Measurements from ENCODE around the gene CNDP1. TPM values are rescaled to one million over a fixed set of nuclear protein-coding genes. Genes with fewer than 3 reads are reported as not detected.

Gene CNDP1
- total and polyA plus RNA-seq, 2 donors (not counting 1 experiment from before 2014, with no cell fraction given): 0.19 to 0.57 TPM

GRCh38 chr18:74528478-74528877 lies 5.8 kb upstream of the CNDP1 start:
- no peaks in the 10 kb centered on the region for H4K20me1 ChIP-seq (ENCODE audit: control insufficient read depth, insufficient read depth, low read length, poor library complexity, severe bottlenecking)
- no peak overlapping the region for H3K27ac ChIP-seq (ENCODE audit: low read length in 2 of 2)
- WGBS (ENCODE audit: insufficient coverage): no CpG with 5 or more reads among the region's 1 CpG
- no peaks in the 10 kb centered on the region for H3K9me3 ChIP-seq (ENCODE audit: control extremely low read depth in 1 of 3, control insufficient read depth in 2 of 3, insufficient read depth in 1 of 3, low read length in 2 of 3)
- H3K36me3 ChIP-seq (replicated peaks in 1 of 2; ENCODE audit: control extremely low read depth in 1 of 2, control insufficient read depth in 1 of 2, extremely low read depth in 1 of 2, insufficient read depth in 2 of 2, low read length in 1 of 2): no peaks in the 10 kb centered on the region
- Mint-ChIP-seq H3K4me1 (no peaks in the 10 kb centered on the region), H3K4me3 (no peak overlapping the region), H3K27ac (no peak overlapping the region), H3K27me3 (peaks cover under 1% of the 10 kb centered on the region), H3K9me3 (ENCODE audit: insufficient read depth) (no peaks in the 10 kb centered on the region)
- H3K79me2 ChIP-seq (ENCODE audit: control insufficient read depth, insufficient read depth, low read length): no peaks in the 10 kb centered on the region
- TF ChIP-seq CTCF (IDR thresholded peaks at IDR 0.05) (no peak), EZH2 (IDR thresholded peaks at IDR 0.05; ENCODE audit: borderline replicate concordance, insufficient read depth, low read depth, low read length, poor library complexity, severe bottlenecking) (no peak)
- H3K4me3 ChIP-seq (ENCODE audit: control extremely low read depth in 1 of 5, extremely low read depth in 1 of 5, insufficient read depth in 1 of 5, low read depth in 2 of 5, low read length in 4 of 5): no peak overlapping the region
- POLR2A ChIA-PET: no interaction called here
- no peak overlapping the region for H3K4me2 ChIP-seq (replicated peaks; ENCODE audit: low read depth, low read length, poor library complexity, severe bottlenecking)
- ATAC-seq (ENCODE audit: low read depth) (no peak), DNase-seq (no peak)
- no peak overlapping the region for H2AFZ ChIP-seq (ENCODE audit: insufficient read depth, low read depth, low read length, poor library complexity, severe bottlenecking)
- H3K27me3 ChIP-seq (replicated peaks in 1 of 4; ENCODE audit: control extremely low read depth in 1 of 4, control insufficient read depth in 3 of 4, insufficient read depth in 4 of 4, low read length in 3 of 4): no peaks in the 10 kb centered on the region
- H3K9ac ChIP-seq (ENCODE audit: low read length): no peak overlapping the region
- no peaks in the 10 kb centered on the region for H3K4me1 ChIP-seq (ENCODE audit: control insufficient read depth in 2 of 2, insufficient read depth in 2 of 2, low read length in 2 of 2)
- CTCF ChIA-PET: no interaction called here
- intact Hi-C loops (cut with micrococcal nuclease): no loop called here

DNA sequence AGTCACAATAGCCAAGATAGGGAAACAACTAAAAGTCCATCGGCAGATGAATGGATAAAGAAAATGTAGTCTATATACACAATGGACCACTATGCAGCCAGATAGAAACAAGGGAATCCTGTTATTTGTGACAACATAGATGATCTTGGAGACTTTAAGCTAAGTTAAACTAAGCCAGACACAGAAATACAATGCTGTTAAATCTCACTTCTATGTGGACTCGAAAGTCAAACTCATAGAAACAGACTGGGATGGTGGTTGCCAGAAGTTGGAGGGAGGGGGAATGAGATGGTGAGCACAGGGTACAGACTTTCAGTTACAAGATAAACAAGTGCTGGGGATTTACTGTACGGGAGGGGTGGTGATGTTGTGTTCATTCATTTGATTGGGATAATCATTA lies 5.4 kb upstream of the CNDP1 start:
- H3K4me2 ChIP-seq (replicated peaks; ENCODE audit: low read depth, low read length, poor library complexity, severe bottlenecking): no peak overlapping the region
- no peak overlapping the region for H2AFZ ChIP-seq (ENCODE audit: insufficient read depth, low read depth, low read length, poor library complexity, severe bottlenecking)
- no peaks in the 10 kb centered on the region for H3K79me2 ChIP-seq (ENCODE audit: control insufficient read depth, insufficient read depth, low read length)
- H3K27ac Mint-ChIP-seq: no peak overlapping the region
- H3K4me1 Mint-ChIP-seq: no peaks in the 10 kb centered on the region
- no peak for TF ChIP-seq CTCF (IDR thresholded peaks at IDR 0.05)
- no peak for TF ChIP-seq EZH2 (IDR thresholded peaks at IDR 0.05; ENCODE audit: borderline replicate concordance, insufficient read depth, low read depth, low read length, poor library complexity, severe bottlenecking)
- intact Hi-C loops (cut with micrococcal nuclease): no loop called here
- H3K9ac ChIP-seq (ENCODE audit: low read length): no peak overlapping the region
- peaks cover 3% of the 10 kb centered on the region for H3K27me3 Mint-ChIP-seq
- ATAC-seq (ENCODE audit: low read depth) (no peak), DNase-seq (no peak)
- WGBS (ENCODE audit: insufficient coverage): no CpG with 5 or more reads among the region's 3 CpGs
- H4K20me1 ChIP-seq (ENCODE audit: control insufficient read depth, insufficient read depth, low read length, poor library complexity, severe bottlenecking): no peaks in the 10 kb centered on the region
- POLR2A ChIA-PET: no interaction called here
- H3K9me3 ChIP-seq (ENCODE audit: control extremely low read depth in 1 of 3, control insufficient read depth in 2 of 3, insufficient read depth in 1 of 3, low read length in 2 of 3): no peaks in the 10 kb centered on the region
- H3K27me3 ChIP-seq (replicated peaks in 1 of 4; ENCODE audit: control extremely low read depth in 1 of 4, control insufficient read depth in 3 of 4, insufficient read depth in 4 of 4, low read length in 3 of 4): no peaks in the 10 kb centered on the region
- no peaks in the 10 kb centered on the region for H3K4me1 ChIP-seq (ENCODE audit: control insufficient read depth in 2 of 2, insufficient read depth in 2 of 2, low read length in 2 of 2)
- H3K27ac ChIP-seq (ENCODE audit: low read length in 2 of 2): no peak overlapping the region
- H3K4me3 Mint-ChIP-seq: no peak overlapping the region
- H3K36me3 ChIP-seq (replicated peaks in 1 of 2; ENCODE audit: control extremely low read depth in 1 of 2, control insufficient read depth in 1 of 2, extremely low read depth in 1 of 2, insufficient read depth in 2 of 2, low read length in 1 of 2): no peaks in the 10 kb centered on the region
- H3K9me3 Mint-ChIP-seq (ENCODE audit: insufficient read depth): no peaks in the 10 kb centered on the region
- CTCF ChIA-PET: no interaction called here
- H3K4me3 ChIP-seq (ENCODE audit: control extremely low read depth in 1 of 5, extremely low read depth in 1 of 5, insufficient read depth in 1 of 5, low read depth in 2 of 5, low read length in 4 of 5): no peak overlapping the region

All from B cell (primary cell).